H9 (cell line): ENCODE data around the gene TRIM26. TPM values are rescaled to one million over a fixed set of nuclear protein-coding genes. Genes with fewer than 3 reads are reported as not detected.

Experiments
- DNase-seq: peaks from one replicate; pipeline ENCODE4 v3.0.0-alpha.2; 2017
- H2AFZ ChIP-seq: one replicate; pipeline ENCODE4 v1.6.1; 2013; ENCODE audit warnings: mild to moderate bottlenecking, low read length, control low read depth, moderate library complexity
- H2AK5ac ChIP-seq: 2 replicates; pipeline ENCODE4 v1.6.1; 2013; ENCODE audit warnings: low read length, control low read depth, mixed read lengths; ENCODE audit not compliant: insufficient read length
- H2BK120ac ChIP-seq: one replicate; pipeline ENCODE4 v1.6.1; 2013; ENCODE audit warnings: low read depth, mild to moderate bottlenecking, low read length, control low read depth, inconsistent platforms; ENCODE audit not compliant: poor library complexity, severe bottlenecking
- H2BK12ac ChIP-seq: 2 replicates; pipeline ENCODE4 v1.6.1; 2013; ENCODE audit warnings: low read length, control low read depth, mixed read lengths, low read depth; ENCODE audit not compliant: insufficient read length
- H2BK15ac ChIP-seq: 2 replicates; pipeline ENCODE4 v1.6.1; 2013; ENCODE audit warnings: low read depth, low read length, control low read depth
- H2BK20ac ChIP-seq: one replicate; pipeline ENCODE4 v1.6.1; 2013; ENCODE audit warnings: low read depth, mild to moderate bottlenecking, low read length, control low read depth, inconsistent platforms; ENCODE audit not compliant: poor library complexity, severe bottlenecking
- H2BK5ac ChIP-seq: 2 replicates; pipeline ENCODE4 v1.6.1; 2013; ENCODE audit warnings: low read length, control low read depth, mixed read lengths; ENCODE audit not compliant: insufficient read length
- H3K14ac ChIP-seq: 2 replicates; pipeline ENCODE4 v1.6.1; 2013; ENCODE audit warnings: low read length, control low read depth; ENCODE audit not compliant: insufficient read depth
- H3K18ac ChIP-seq: 2 replicates; pipeline ENCODE4 v1.6.1; 2013; ENCODE audit warnings: low read depth, mild to moderate bottlenecking, mixed read lengths, low read length, control low read depth; ENCODE audit not compliant: insufficient read length
- H3K23ac ChIP-seq: 2 replicates; pipeline ENCODE4 v1.6.1; 2013; ENCODE audit warnings: low read length, control low read depth, mixed read lengths, low read depth; ENCODE audit not compliant: insufficient read length
- H3K23me2 ChIP-seq: 2 replicates; pipeline ENCODE4 v1.6.1; 2013; ENCODE audit warnings: low read depth, mild to moderate bottlenecking, mixed read lengths, low read length, control low read depth; ENCODE audit not compliant: insufficient read length, poor library complexity, severe bottlenecking
- H3K27ac ChIP-seq: 2 replicates; pipeline ENCODE4 v1.5.1; 2013; ENCODE audit warnings: low read length, control low read depth, mixed read lengths, low read depth; ENCODE audit not compliant: insufficient read length
- H3K27me3 ChIP-seq: 2 replicates; pipeline ENCODE4 v1.6.1; 2013; ENCODE audit warnings: low read length, control low read depth, inconsistent platforms; ENCODE audit not compliant: insufficient read depth
- H3K4ac ChIP-seq: 2 replicates; pipeline ENCODE4 v1.6.1; 2013; ENCODE audit warnings: low read depth, mild to moderate bottlenecking, control low read depth, inconsistent platforms, low read length, moderate library complexity
- H3K4me1 ChIP-seq: 2 replicates; pipeline ENCODE4 v1.6.1; 2013; ENCODE audit warnings: low read length, control low read depth, inconsistent platforms; ENCODE audit not compliant: insufficient read depth
- H3K4me2 ChIP-seq: 2 replicates; pipeline ENCODE4 v1.6.1; 2013; ENCODE audit warnings: low read length, control low read depth, mixed read lengths; ENCODE audit not compliant: insufficient read length, insufficient read depth
- H3K56ac ChIP-seq: 2 replicates; pipeline ENCODE4 v1.6.1; 2013; ENCODE audit warnings: low read depth, mild to moderate bottlenecking, mixed read lengths, low read length, control low read depth; ENCODE audit not compliant: insufficient read length
- H3K79me1 ChIP-seq: 2 replicates; pipeline ENCODE4 v1.6.1; 2013; ENCODE audit warnings: low read depth, mild to moderate bottlenecking, moderate library complexity, low read length, control low read depth, inconsistent platforms; ENCODE audit not compliant: insufficient read depth, poor library complexity, severe bottlenecking
- H3K79me2 ChIP-seq: 2 replicates; pipeline ENCODE4 v1.6.1; 2013; ENCODE audit warnings: low read length, control low read depth, inconsistent platforms; ENCODE audit not compliant: insufficient read depth
- H3K9ac ChIP-seq: 2 replicates; pipeline ENCODE4 v1.6.1; 2013; ENCODE audit warnings: low read length, control low read depth, mixed read lengths; ENCODE audit not compliant: insufficient read length; ENCODE audit errors: extremely low read depth
- H3K9me3 ChIP-seq: one replicate; pipeline ENCODE4 v1.6.1; 2013; ENCODE audit warnings: low read depth, low read length, inconsistent platforms; ENCODE audit not compliant: control insufficient read depth
- H3T11ph ChIP-seq: one replicate; pipeline ENCODE4 v1.6.1; 2013; ENCODE audit warnings: mild to moderate bottlenecking, low read length, control low read depth, inconsistent platforms
- H4K20me1 ChIP-seq: one replicate; pipeline ENCODE4 v1.6.1; 2013; ENCODE audit not compliant: control insufficient read depth, insufficient read length, insufficient read depth
- H4K5ac ChIP-seq: 2 replicates; pipeline ENCODE4 v1.6.1; 2013; ENCODE audit warnings: low read depth, mild to moderate bottlenecking, mixed read lengths, low read length, control low read depth; ENCODE audit not compliant: insufficient read length
- H4K8ac ChIP-seq: replicated peaks from 2 replicates; pipeline ENCODE4 v1.6.1; 2013; ENCODE audit warnings: low read length, control low read depth, mixed read lengths, low read depth; ENCODE audit not compliant: insufficient read length
- H4K91ac ChIP-seq: 2 replicates; pipeline ENCODE4 v1.6.1; 2013; ENCODE audit warnings: low read depth, mild to moderate bottlenecking, moderate library complexity, mixed read lengths, low read length, control low read depth; ENCODE audit not compliant: insufficient read length
- H3K27ac Mint-ChIP-seq, 3 experiments: 2 replicates in 2 of 3; 3 replicates in 1 of 3; pipeline ENCODE4 v1.8.0; 2020 to 2021; ENCODE audit warnings: mixed read lengths in 3 of 3, mild to moderate bottlenecking in 1 of 3, moderate library complexity in 1 of 3
- H3K27me3 Mint-ChIP-seq: 2 replicates; pipeline ENCODE4 v1.8.0; 2021; ENCODE audit warnings: low read depth, mild to moderate bottlenecking, moderate library complexity, mixed read lengths
- H3K36me3 Mint-ChIP-seq, 3 experiments: 2 replicates in 2 of 3; 3 replicates in 1 of 3; pipeline ENCODE4 v1.8.0; 2020 to 2021; ENCODE audit warnings: low read depth in 3 of 3, mixed read lengths in 3 of 3; ENCODE audit not compliant: insufficient read depth in 1 of 3
- H3K4me1 Mint-ChIP-seq, 2 experiments: 2 replicates each; pipeline ENCODE4 v1.8.0; 2020; ENCODE audit warnings: mixed read lengths in 2 of 2
- H3K4me3 Mint-ChIP-seq, 2 experiments: 2 replicates in 1 of 2; 3 replicates in 1 of 2; pipeline ENCODE4 v1.8.0; 2020 to 2021; ENCODE audit warnings: mild to moderate bottlenecking in 2 of 2, mixed read lengths in 2 of 2, moderate library complexity in 1 of 2
- H3K9me3 Mint-ChIP-seq, 2 experiments: 2 replicates in 1 of 2; 3 replicates in 1 of 2; pipeline ENCODE4 v1.8.0; 2020; ENCODE audit warnings: mild to moderate bottlenecking in 2 of 2, mixed read lengths in 2 of 2, moderate library complexity in 1 of 2
- WGBS: extraction: QIAGEN DNeasy Blood & Tissue Kit; methylation state at CpG from one replicate; pipeline ENCODE4 v1.1.7; 2013; ENCODE audit warnings: missing lambda C conversion rate, low lambda C conversion rate, mixed read lengths; ENCODE audit not compliant: insufficient read length; ENCODE audit errors: extremely low coverage; 5-methylcytosine and 5-hydroxymethylcytosine counted together
- total RNA-seq: library from RNA; stranded (reverse); gene quantifications from 2 replicates; pipeline ENCODE4 v1.2.1, GENCODE V29; 2021
- TF ChIP-seq, protein P1 (sequence below): fragments of 200-600 bp; sonication (generic); conservative IDR thresholded peaks from 3 replicates; pipeline ENCODE4 v1.8.0; 2021; ENCODE audit warnings: antibody characterized with exemption, mild to moderate bottlenecking

Gene TRIM26
- total RNA-seq, 1 experiment from 2014 or later = 35.8 TPM

DNA sequence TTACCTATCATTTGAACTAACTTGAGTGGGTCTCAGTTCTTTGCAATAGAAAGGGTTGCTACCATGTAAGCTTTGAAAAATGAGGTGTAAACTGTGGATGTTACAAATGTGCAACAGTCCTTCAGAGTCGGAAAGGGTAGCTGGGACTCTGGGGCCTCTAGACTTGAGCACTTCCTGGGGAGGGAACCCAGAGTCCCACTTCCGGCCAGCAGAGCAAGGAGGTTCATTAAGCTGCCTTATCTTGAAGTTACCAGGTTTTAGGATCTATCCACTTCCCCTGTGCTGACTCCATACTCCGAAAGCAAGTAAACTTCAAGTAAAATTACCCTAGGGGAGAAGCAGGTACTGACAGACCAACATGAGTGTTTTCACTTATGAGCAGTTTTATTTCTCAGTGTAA, 61.6 kb downstream of the TRIM26 start:
- no CpG with 5 or more reads among the region's 3 CpGs for WGBS
- Histone ChIP-seq H3K4ac (no peak overlapping the region), H4K91ac (no peak overlapping the region), H3K23ac (no peak overlapping the region), H2BK120ac (no peak overlapping the region), H3K9me3 (no peaks in the 10 kb centered on the region), H3K79me2 (no peaks in the 10 kb centered on the region), H3K27ac (no peak overlapping the region), H3K56ac (no peak overlapping the region), H3K79me1 (no peaks in the 10 kb centered on the region), H2BK5ac (no peak overlapping the region), H2AFZ (no peak overlapping the region), H4K8ac (no peak overlapping the region), H3K14ac (no peak overlapping the region), H4K20me1 (no peaks in the 10 kb centered on the region), H4K5ac (no peak overlapping the region), H3K23me2 (no peaks in the 10 kb centered on the region), H3K18ac (no peak overlapping the region), H3K4me2 (no peak overlapping the region), H2BK12ac (no peak overlapping the region), H3K4me1 (no peaks in the 10 kb centered on the region), H3T11ph (no peak overlapping the region), H3K9ac (no peak overlapping the region), H2BK15ac (no peak overlapping the region), H2AK5ac (no peak overlapping the region), H2BK20ac (no peak overlapping the region), H3K27me3 (no peaks in the 10 kb centered on the region)
- TF ChIP-seq, protein P1, sequence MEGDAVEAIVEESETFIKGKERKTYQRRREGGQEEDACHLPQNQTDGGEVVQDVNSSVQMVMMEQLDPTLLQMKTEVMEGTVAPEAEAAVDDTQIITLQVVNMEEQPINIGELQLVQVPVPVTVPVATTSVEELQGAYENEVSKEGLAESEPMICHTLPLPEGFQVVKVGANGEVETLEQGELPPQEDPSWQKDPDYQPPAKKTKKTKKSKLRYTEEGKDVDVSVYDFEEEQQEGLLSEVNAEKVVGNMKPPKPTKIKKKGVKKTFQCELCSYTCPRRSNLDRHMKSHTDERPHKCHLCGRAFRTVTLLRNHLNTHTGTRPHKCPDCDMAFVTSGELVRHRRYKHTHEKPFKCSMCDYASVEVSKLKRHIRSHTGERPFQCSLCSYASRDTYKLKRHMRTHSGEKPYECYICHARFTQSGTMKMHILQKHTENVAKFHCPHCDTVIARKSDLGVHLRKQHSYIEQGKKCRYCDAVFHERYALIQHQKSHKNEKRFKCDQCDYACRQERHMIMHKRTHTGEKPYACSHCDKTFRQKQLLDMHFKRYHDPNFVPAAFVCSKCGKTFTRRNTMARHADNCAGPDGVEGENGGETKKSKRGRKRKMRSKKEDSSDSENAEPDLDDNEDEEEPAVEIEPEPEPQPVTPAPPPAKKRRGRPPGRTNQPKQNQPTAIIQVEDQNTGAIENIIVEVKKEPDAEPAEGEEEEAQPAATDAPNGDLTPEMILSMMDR = no peak
- no peak for DNase-seq
- Mint-ChIP-seq H3K4me1 (peaks cover 2% of the 10 kb centered on the region in 2 experiments; a peak in 1 of 4 replicates), H3K27ac (no peak overlapping the region), H3K27me3 (peaks cover 59% of the 10 kb centered on the region), H3K36me3 (no peaks in the 10 kb centered on the region), H3K4me3 (no peak overlapping the region), H3K9me3 (no peaks in the 10 kb centered on the region)
